GM12878 (cell line): Measurements from ENCODE around the gene DDO. TPM values are rescaled to one million over a fixed set of nuclear protein-coding genes. Genes with fewer than 3 reads are reported as not detected.

Experiments used
- ATAC-seq: fragments of 200-7000 bp; cut with Tn5 transposase; 3 replicates; pipeline ENCODE4 v1.9.1; 2020; ENCODE audit warnings: mild to moderate bottlenecking, moderate library complexity
- BruUV-seq: library from RNA; stranded (reverse); fragments of 400-500 nt; replicated peaks from 2 replicates; lab custom pipeline; 2021; lab: Mats Ljungman, UMichigan
- CTCF ChIA-PET: fragments of 300-600 bp; sonication (Branson Sonifier 250); formaldehyde crosslinking; extraction: SDS; loops from one replicate; lab custom pipeline; 2021; ENCODE audit warnings: inconsistent platforms; lab: Yijun Ruan, JAX
- POLR2A ChIA-PET: fragments of 350-600 bp; formaldehyde crosslinking; extraction: SDS; loops from one replicate; lab custom pipeline; 2021; ENCODE audit warnings: inconsistent platforms; lab: Charles Lee
- RAD21 ChIA-PET: fragments of 300-600 bp; sonication (Branson Sonifier 250); formaldehyde crosslinking; loops from one replicate; lab custom pipeline; 2023; ENCODE audit warnings: antibody characterized with exemption; ENCODE audit not compliant: unreplicated experiment; lab: Charles Lee
- SMC1A ChIA-PET: fragments of 300-600 bp; sonication (Branson Sonifier 250); formaldehyde crosslinking; loops from one replicate; lab custom pipeline; 2023; ENCODE audit not compliant: unreplicated experiment, uncharacterized antibody; lab: Charles Lee
- DNase-seq: peaks from one replicate; pipeline ENCODE4 v3.0.0-alpha.2; 2011; ENCODE audit warnings: low read depth, low spot score
- FAIRE-seq: peaks from 3 replicates; lab custom pipeline; 2011; peaks lifted over from hg19 to GRCh38; lab: Jason Lieb, UNC
- H2AFZ ChIP-seq: 2 replicates; pipeline ENCODE4 v1.6.0; 2011; ENCODE audit warnings: low read depth, low read length, control low read depth; ENCODE audit not compliant: control insufficient read depth
- H3K27ac ChIP-seq: 2 replicates; pipeline ENCODE4 v1.5.1; 2011; ENCODE audit warnings: control low read depth; ENCODE audit not compliant: control insufficient read depth, insufficient read depth
- H3K27me3 ChIP-seq, 2 experiments: replicated peaks in 1 of 2; 2 replicates each; pipeline versions ENCODE4 v1.6.0 to v1.6.1; 2011; ENCODE audit warnings: low read length in 1 of 2; ENCODE audit not compliant: control insufficient read depth in 2 of 2, insufficient read depth in 2 of 2
- H3K36me3 ChIP-seq, 2 experiments: 2 replicates each; pipeline ENCODE4 v1.5.1; 2011; ENCODE audit warnings: low read length in 1 of 2; ENCODE audit not compliant: control insufficient read depth in 2 of 2, insufficient read depth in 2 of 2
- H3K4me1 ChIP-seq: 2 replicates; pipeline ENCODE4 v1.6.1; 2011; ENCODE audit warnings: mild to moderate bottlenecking, low read length, moderate library complexity, mixed read lengths; ENCODE audit not compliant: control insufficient read depth, insufficient read depth
- H3K4me2 ChIP-seq: 2 replicates; pipeline ENCODE4 v1.6.0; 2011; ENCODE audit warnings: control low read depth; ENCODE audit not compliant: control insufficient read depth, insufficient read depth
- H3K4me3 ChIP-seq: fragments of 200-600 bp; sonication (generic); 2 replicates; pipeline ENCODE4 v1.5.1; 2016
- H3K79me2 ChIP-seq: 2 replicates; pipeline ENCODE4 v1.6.0; 2011; ENCODE audit warnings: low read length; ENCODE audit not compliant: control insufficient read depth, insufficient read depth
- H3K9ac ChIP-seq: 2 replicates; pipeline ENCODE4 v1.8.0; 2011; ENCODE audit warnings: low read length, control low read depth, mixed read lengths; ENCODE audit not compliant: control insufficient read depth, insufficient read depth
- H3K9me3 ChIP-seq: replicated peaks from 3 replicates; pipeline ENCODE4 v1.5.1; 2011; ENCODE audit warnings: mild to moderate bottlenecking, low read length; ENCODE audit not compliant: control insufficient read depth, insufficient read depth
- H4K20me1 ChIP-seq: 2 replicates; pipeline ENCODE4 v1.6.0; 2011; ENCODE audit not compliant: control insufficient read depth, insufficient read depth
- ATF7 ChIP-seq: fragments of 450-650 bp; IDR thresholded peaks from 2 replicates; pipeline ENCODE4 v1.6.1; 2016; ENCODE audit warnings: low read depth, mild to moderate bottlenecking
- CBX3 ChIP-seq: fragments of 200-600 bp; sonication (generic); IDR thresholded peaks from 2 replicates; pipeline ENCODE4 v1.6.1; 2016; ENCODE audit warnings: low read depth, borderline replicate concordance
- CHD2 ChIP-seq: IDR thresholded peaks from 2 replicates; pipeline ENCODE4 v1.6.1; 2011; ENCODE audit warnings: low read depth, low read length, improper control_type of control experiment, borderline replicate concordance
- HCFC1 ChIP-seq: fragments of 150-350 bp; IDR thresholded peaks from 2 replicates; pipeline ENCODE4 v1.6.1; 2014; ENCODE audit warnings: low read length
- IKZF2 ChIP-seq, 2 experiments: fragments of 450-650 bp; IDR thresholded peaks; 2 replicates each; pipeline ENCODE4 v1.6.1; 2017; ENCODE audit warnings: mild to moderate bottlenecking in 2 of 2, moderate library complexity in 2 of 2
- KDM1A ChIP-seq: fragments of 200-600 bp; sonication (generic); IDR thresholded peaks from 2 replicates; pipeline ENCODE4 v1.6.1; 2016; ENCODE audit warnings: borderline replicate concordance
- POLR2AphosphoS2 ChIP-seq: IDR thresholded peaks from 2 replicates; pipeline ENCODE4 v1.6.1; 2011; ENCODE audit warnings: low read depth, mild to moderate bottlenecking, low read length, improper control_type of control experiment, moderate library complexity
- RUNX3 ChIP-seq: IDR thresholded peaks from 2 replicates; pipeline ENCODE4 v1.6.1; 2012; ENCODE audit warnings: low read length, inconsistent platforms
- SIN3A ChIP-seq: IDR thresholded peaks from 2 replicates; pipeline ENCODE4 v1.6.1; 2012; ENCODE audit warnings: low read depth, low read length, improper control_type of control experiment
- SMC3 ChIP-seq: IDR thresholded peaks from 2 replicates; pipeline ENCODE4 v1.6.1; 2011; ENCODE audit warnings: low read length, improper control_type of control experiment, borderline replicate concordance
- WGBS: methylation state at CpG from one replicate; pipeline ENCODE4 v1.1.6; 2016; ENCODE audit warnings: low lambda C conversion rate; ENCODE audit not compliant: insufficient replicate concordance, insufficient coverage; ENCODE audit errors: missing lambda C conversion rate; 5-methylcytosine and 5-hydroxymethylcytosine counted together
- in situ Hi-C: fragments of 300-500 bp; cut with MboI; formaldehyde crosslinking; loops from 9 replicates; pipeline ENCODE4 v1.14.3; 2018; ENCODE audit warnings: mixed read lengths
- intact Hi-C: fragments of 100-400 bp; cut with micrococcal nuclease; formaldehyde crosslinking; loops from one replicate; pipeline ENCODE4 v1.14.2; 2022; ENCODE audit not compliant: unreplicated experiment
- polyA plus RNA-seq, 11 experiments: library from polyadenylated mRNA; depleted of rRNA in 4 of 11; unstranded in 6 of 11; stranded (reverse) in 5 of 11; fragments of >200 nt; fragmentation: Nextera tagmentation in 4 of 11; fragmentation: Illumina TruSeq in 1 of 11; extraction: Ambion mirVana in 4 of 11; extraction: Trizol in 1 of 11; gene quantifications; 1 replicate in 1 of 11; 2 replicates in 10 of 11; pipeline versions ENCODE4 v1.2.1 to v1.2.3, GENCODE V29; 2011 to 2016; ENCODE audit warnings: inconsistent platforms in 2 of 11, missing spikeins in 2 of 11, low read depth in 1 of 11
- total RNA-seq, 4 experiments: library from RNA; depleted of rRNA in 3 of 4; stranded (reverse); fragments of >200 nt in 3 of 4; fragmentation: Illumina TruSeq in 1 of 4; extraction: Trizol in 1 of 4; gene quantifications; 2 replicates each; pipeline versions ENCODE4 v1.2.1 to v1.2.3, GENCODE V29; 2013 to 2021
- TF ChIP-seq, protein P1 (sequence below): fragments of 450-650 bp; IDR thresholded peaks from 2 replicates; pipeline ENCODE4 v1.6.1; 2016; ENCODE audit warnings: mild to moderate bottlenecking
- TF ChIP-seq, protein P2 (sequence below): IDR thresholded peaks from 2 replicates; pipeline ENCODE4 v1.6.1; 2012; ENCODE audit warnings: low read length, inconsistent platforms
- TF ChIP-seq, protein P3 (sequence below): IDR thresholded peaks from 2 replicates; pipeline ENCODE4 v1.6.1; 2011; ENCODE audit warnings: borderline replicate concordance, low read depth, mild to moderate bottlenecking, moderate library complexity, low read length; ENCODE audit not compliant: insufficient read depth, poor library complexity, severe bottlenecking
- TF ChIP-seq, protein P4 (sequence below): IDR thresholded peaks from 2 replicates; pipeline ENCODE4 v1.6.1; 2011; ENCODE audit warnings: mild to moderate bottlenecking, low read depth, low read length, moderate library complexity; ENCODE audit not compliant: insufficient replicate concordance
- TF ChIP-seq, protein P5 (sequence below): fragments of 450-650 bp; IDR thresholded peaks from 2 replicates; pipeline ENCODE4 v1.6.1; 2018; ENCODE audit warnings: borderline replicate concordance, mild to moderate bottlenecking; ENCODE audit not compliant: partially characterized antibody

Gene DDO
- total and polyA plus RNA-seq, 10 of the 15 experiments (the other 5 are each of a cell fraction or from before 2014, with no cell fraction given) = 0.04 to 0.14 (median 0.09) TPM; not detected in 6

DNA sequence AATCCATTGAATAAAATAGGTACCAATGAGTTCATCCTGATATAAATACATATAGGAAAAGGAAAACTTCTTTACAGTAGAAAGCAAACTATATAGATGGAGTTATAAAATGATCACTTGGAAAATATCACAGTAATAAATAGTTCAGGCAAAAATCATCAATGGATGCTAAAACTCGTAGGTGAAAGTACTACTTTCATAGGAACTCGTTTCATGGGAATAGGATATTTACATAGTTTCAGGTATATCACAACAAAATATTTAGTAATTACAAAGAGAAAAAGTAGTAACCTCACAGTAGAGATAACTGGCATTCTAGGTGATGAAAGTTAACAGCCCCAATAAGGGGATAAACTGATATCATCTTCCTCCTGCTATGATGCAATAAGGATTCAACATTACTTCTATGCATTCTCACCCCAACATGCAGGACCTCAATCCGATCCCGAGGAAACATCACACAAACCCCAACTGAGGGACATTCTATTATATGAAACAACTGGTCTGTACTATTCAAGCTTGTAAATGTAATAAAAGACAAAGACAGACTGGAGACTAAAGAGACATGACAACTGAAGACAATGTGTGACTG, 13.7 kb downstream of the DDO start:
- no peak for ATAC-seq
- FAIRE-seq = no peak
- TF ChIP-seq, protein P1, sequence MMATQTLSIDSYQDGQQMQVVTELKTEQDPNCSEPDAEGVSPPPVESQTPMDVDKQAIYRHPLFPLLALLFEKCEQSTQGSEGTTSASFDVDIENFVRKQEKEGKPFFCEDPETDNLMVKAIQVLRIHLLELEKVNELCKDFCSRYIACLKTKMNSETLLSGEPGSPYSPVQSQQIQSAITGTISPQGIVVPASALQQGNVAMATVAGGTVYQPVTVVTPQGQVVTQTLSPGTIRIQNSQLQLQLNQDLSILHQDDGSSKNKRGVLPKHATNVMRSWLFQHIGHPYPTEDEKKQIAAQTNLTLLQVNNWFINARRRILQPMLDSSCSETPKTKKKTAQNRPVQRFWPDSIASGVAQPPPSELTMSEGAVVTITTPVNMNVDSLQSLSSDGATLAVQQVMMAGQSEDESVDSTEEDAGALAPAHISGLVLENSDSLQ = no peak
- TF ChIP-seq RUNX3 = no peak
- no peak for TF ChIP-seq HCFC1
- no peak for TF ChIP-seq CHD2
- TF ChIP-seq IKZF2 (IDR thresholded peaks at IDR 0.05) = no peak
- TF ChIP-seq SMC3 = no peak
- TF ChIP-seq, protein P2, sequence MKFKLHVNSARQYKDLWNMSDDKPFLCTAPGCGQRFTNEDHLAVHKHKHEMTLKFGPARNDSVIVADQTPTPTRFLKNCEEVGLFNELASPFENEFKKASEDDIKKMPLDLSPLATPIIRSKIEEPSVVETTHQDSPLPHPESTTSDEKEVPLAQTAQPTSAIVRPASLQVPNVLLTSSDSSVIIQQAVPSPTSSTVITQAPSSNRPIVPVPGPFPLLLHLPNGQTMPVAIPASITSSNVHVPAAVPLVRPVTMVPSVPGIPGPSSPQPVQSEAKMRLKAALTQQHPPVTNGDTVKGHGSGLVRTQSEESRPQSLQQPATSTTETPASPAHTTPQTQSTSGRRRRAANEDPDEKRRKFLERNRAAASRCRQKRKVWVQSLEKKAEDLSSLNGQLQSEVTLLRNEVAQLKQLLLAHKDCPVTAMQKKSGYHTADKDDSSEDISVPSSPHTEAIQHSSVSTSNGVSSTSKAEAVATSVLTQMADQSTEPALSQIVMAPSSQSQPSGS = no peak
- TF ChIP-seq, protein P3, sequence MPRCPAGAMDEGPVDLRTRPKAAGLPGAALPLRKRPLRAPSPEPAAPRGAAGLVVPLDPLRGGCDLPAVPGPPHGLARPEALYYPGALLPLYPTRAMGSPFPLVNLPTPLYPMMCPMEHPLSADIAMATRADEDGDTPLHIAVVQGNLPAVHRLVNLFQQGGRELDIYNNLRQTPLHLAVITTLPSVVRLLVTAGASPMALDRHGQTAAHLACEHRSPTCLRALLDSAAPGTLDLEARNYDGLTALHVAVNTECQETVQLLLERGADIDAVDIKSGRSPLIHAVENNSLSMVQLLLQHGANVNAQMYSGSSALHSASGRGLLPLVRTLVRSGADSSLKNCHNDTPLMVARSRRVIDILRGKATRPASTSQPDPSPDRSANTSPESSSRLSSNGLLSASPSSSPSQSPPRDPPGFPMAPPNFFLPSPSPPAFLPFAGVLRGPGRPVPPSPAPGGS = no peak
- no peak for TF ChIP-seq ATF7
- TF ChIP-seq, protein P4, sequence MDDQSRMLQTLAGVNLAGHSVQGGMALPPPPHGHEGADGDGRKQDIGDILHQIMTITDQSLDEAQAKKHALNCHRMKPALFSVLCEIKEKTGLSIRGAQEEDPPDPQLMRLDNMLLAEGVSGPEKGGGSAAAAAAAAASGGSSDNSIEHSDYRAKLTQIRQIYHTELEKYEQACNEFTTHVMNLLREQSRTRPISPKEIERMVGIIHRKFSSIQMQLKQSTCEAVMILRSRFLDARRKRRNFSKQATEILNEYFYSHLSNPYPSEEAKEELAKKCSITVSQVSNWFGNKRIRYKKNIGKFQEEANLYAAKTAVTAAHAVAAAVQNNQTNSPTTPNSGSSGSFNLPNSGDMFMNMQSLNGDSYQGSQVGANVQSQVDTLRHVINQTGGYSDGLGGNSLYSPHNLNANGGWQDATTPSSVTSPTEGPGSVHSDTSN = no peak
- TF ChIP-seq POLR2AphosphoS2 = no peak
- TF ChIP-seq CBX3 = no peak
- TF ChIP-seq KDM1A = no peak
- TF ChIP-seq SIN3A = no peak
- TF ChIP-seq, protein P5, sequence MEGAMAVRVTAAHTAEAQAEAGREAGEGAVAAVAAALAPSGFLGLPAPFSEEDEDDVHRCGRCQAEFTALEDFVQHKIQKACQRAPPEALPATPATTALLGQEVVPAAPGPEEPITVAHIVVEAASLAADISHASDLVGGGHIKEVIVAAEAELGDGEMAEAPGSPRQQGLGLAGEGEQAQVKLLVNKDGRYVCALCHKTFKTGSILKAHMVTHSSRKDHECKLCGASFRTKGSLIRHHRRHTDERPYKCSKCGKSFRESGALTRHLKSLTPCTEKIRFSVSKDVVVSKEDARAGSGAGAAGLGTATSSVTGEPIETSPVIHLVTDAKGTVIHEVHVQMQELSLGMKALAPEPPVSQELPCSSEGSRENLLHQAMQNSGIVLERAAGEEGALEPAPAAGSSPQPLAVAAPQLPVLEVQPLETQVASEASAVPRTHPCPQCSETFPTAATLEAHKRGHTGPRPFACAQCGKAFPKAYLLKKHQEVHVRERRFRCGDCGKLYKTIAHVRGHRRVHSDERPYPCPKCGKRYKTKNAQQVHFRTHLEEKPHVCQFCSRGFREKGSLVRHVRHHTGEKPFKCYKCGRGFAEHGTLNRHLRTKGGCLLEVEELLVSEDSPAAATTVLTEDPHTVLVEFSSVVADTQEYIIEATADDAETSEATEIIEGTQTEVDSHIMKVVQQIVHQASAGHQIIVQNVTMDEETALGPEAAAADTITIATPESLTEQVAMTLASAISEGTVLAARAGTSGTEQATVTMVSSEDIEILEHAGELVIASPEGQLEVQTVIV = no peak
- Histone ChIP-seq H3K79me2 (no peaks in the 10 kb centered on the region), H3K27ac (no peak overlapping the region), H3K4me3 (no peak overlapping the region), H2AFZ (no peak overlapping the region), H3K36me3 (no peaks in the 10 kb centered on the region), H3K27me3 (no peaks in the 10 kb centered on the region; a peak in 1 of 4 replicates), H3K9ac (no peak overlapping the region), H3K4me2 (no peak overlapping the region), H3K4me1 (no peaks in the 10 kb centered on the region), H4K20me1 (no peaks in the 10 kb centered on the region), H3K9me3 (no peaks in the 10 kb centered on the region)
- POLR2A ChIA-PET = no interaction called here
- DNase-seq = no peak
- RAD21 ChIA-PET = no interaction called here
- BruUV-seq = no TSS peak
- intact Hi-C loops (no loop called here), in situ Hi-C loops (no loop called here)
- SMC1A ChIA-PET = no interaction called here
- 49% methylated on average over 4 of the region's 4 CpGs for WGBS
- CTCF ChIA-PET = interaction anchor here (4.1 kb wide), 1 partner anchor 10 kb away, joined by 14 read pairs; no protein-coding TSS in a partner anchor
